Trophoblast cell (in vitro differentiated cells and primary cell): ENCODE data around the gene BCL10.

Experiments used
- DNase-seq, 2 donors: peaks; one replicate each; pipeline ENCODE4 v3.0.0-alpha.2; 2016
- H2AFZ ChIP-seq: 2 replicates; pipeline ENCODE4 v1.6.1; 2013; ENCODE audit warnings: low read length, moderate library complexity, mild to moderate bottlenecking; ENCODE audit not compliant: insufficient read depth, poor library complexity
- H2AK5ac ChIP-seq: 2 replicates; pipeline ENCODE4 v1.6.1; 2013; ENCODE audit warnings: mild to moderate bottlenecking, low read length
- H2BK120ac ChIP-seq: 2 replicates; pipeline ENCODE4 v1.6.1; 2013; ENCODE audit warnings: low read length, mild to moderate bottlenecking, moderate library complexity; ENCODE audit not compliant: insufficient read depth, poor library complexity
- H2BK12ac ChIP-seq: 2 replicates; pipeline ENCODE4 v1.6.1; 2013; ENCODE audit warnings: mild to moderate bottlenecking, low read length, moderate library complexity
- H2BK5ac ChIP-seq: 2 replicates; pipeline ENCODE4 v1.6.1; 2013; ENCODE audit warnings: low read length, low read depth, moderate library complexity, mild to moderate bottlenecking; ENCODE audit not compliant: poor library complexity
- H3K14ac ChIP-seq: 2 replicates; pipeline ENCODE4 v1.6.1; 2013; ENCODE audit warnings: mild to moderate bottlenecking, low read length
- H3K18ac ChIP-seq: 2 replicates; pipeline ENCODE4 v1.6.1; 2013; ENCODE audit warnings: mild to moderate bottlenecking, low read length
- H3K23ac ChIP-seq: 2 replicates; pipeline ENCODE4 v1.6.1; 2013; ENCODE audit warnings: low read length
- H3K27ac ChIP-seq: 2 replicates; pipeline ENCODE4 v1.5.1; 2013; ENCODE audit warnings: low read depth, mild to moderate bottlenecking, inconsistent platforms, low read length, moderate library complexity
- H3K27me3 ChIP-seq: 2 replicates; pipeline ENCODE4 v1.6.1; 2013; ENCODE audit warnings: inconsistent platforms, mild to moderate bottlenecking, low read length, moderate library complexity; ENCODE audit not compliant: insufficient read depth
- H3K36me3 ChIP-seq, 2 experiments: 1 replicate in 1 of 2; 2 replicates in 1 of 2; pipeline ENCODE4 v1.6.1; 2013; ENCODE audit warnings: low read length in 2 of 2, mild to moderate bottlenecking in 2 of 2, moderate library complexity in 1 of 2; ENCODE audit not compliant: insufficient read depth in 2 of 2, control insufficient read depth in 1 of 2
- H3K4ac ChIP-seq: 2 replicates; pipeline ENCODE4 v1.6.1; 2013; ENCODE audit warnings: low read depth, mild to moderate bottlenecking, low read length, moderate library complexity
- H3K4me1 ChIP-seq, 2 experiments: 1 replicate in 1 of 2; 2 replicates in 1 of 2; pipeline ENCODE4 v1.6.1; 2013; ENCODE audit warnings: low read length in 2 of 2, mild to moderate bottlenecking in 2 of 2, moderate library complexity in 1 of 2; ENCODE audit not compliant: insufficient read depth in 2 of 2, control insufficient read depth in 1 of 2
- H3K4me2 ChIP-seq: 2 replicates; pipeline ENCODE4 v1.6.1; 2013; ENCODE audit warnings: inconsistent platforms, mild to moderate bottlenecking, low read length, moderate library complexity
- H3K4me3 ChIP-seq: 2 replicates; pipeline ENCODE4 v1.5.1; 2013; ENCODE audit warnings: mild to moderate bottlenecking, low read depth, low read length, inconsistent platforms
- H3K79me1 ChIP-seq: one replicate; pipeline ENCODE4 v1.6.1; 2013; ENCODE audit warnings: low read length
- H3K79me2 ChIP-seq: 2 replicates; pipeline ENCODE4 v1.6.1; 2013; ENCODE audit warnings: low read length, mild to moderate bottlenecking; ENCODE audit not compliant: control insufficient read depth, insufficient read depth, poor library complexity
- H3K9ac ChIP-seq: 2 replicates; pipeline ENCODE4 v1.6.1; 2013; ENCODE audit warnings: mild to moderate bottlenecking, low read length
- H3K9me3 ChIP-seq: 2 replicates; pipeline ENCODE4 v1.6.1; 2013; ENCODE audit warnings: low read depth, mild to moderate bottlenecking, control low read depth, inconsistent platforms, low read length; ENCODE audit not compliant: insufficient read depth
- H4K12ac ChIP-seq: 2 replicates; pipeline ENCODE4 v1.6.1; 2013; ENCODE audit warnings: low read depth, mild to moderate bottlenecking, low read length, moderate library complexity
- H4K8ac ChIP-seq: 2 replicates; pipeline ENCODE4 v1.6.1; 2013; ENCODE audit warnings: low read depth, mild to moderate bottlenecking, low read length, moderate library complexity
- H4K91ac ChIP-seq: one replicate; pipeline ENCODE4 v1.6.1; 2013; ENCODE audit warnings: low read depth, mild to moderate bottlenecking, low read length, moderate library complexity
- WGBS: extraction: QIAGEN DNeasy Blood & Tissue Kit; methylation state at CpG from one replicate; pipeline ENCODE4 v1.1.7; 2013; ENCODE audit warnings: missing lambda C conversion rate; ENCODE audit not compliant: insufficient read length, insufficient coverage; ENCODE audit errors: extremely low coverage; 5-methylcytosine and 5-hydroxymethylcytosine counted together

The BCL10 gene

DNA sequence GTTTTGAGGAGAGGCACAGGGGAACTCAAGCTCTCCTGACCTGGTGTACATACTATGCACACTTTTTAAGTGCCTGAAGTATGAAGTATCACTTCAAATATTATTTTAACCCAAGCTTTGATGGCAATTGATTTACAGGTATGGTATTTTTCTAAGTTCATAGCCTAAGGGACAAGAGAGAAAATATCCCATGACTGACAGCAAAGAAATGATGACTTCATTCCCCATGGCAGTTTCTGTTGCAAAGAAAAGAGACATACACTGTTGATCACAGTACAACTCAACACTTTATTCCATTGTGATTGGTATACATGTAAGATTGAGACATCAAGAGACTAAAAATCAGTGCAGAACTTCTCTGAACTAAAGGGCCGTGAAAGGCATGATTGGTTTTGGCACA is 41.8 kb upstream of the BCL10 start:
- no peak overlapping the region for H3K27ac ChIP-seq
- H3K27me3 ChIP-seq = no peaks in the 10 kb centered on the region
- H4K91ac ChIP-seq = no peak overlapping the region
- no peak overlapping the region for H2AFZ ChIP-seq
- H3K9ac ChIP-seq = no peak overlapping the region
- no peaks in the 10 kb centered on the region for H3K9me3 ChIP-seq
- no peak overlapping the region for H2AK5ac ChIP-seq
- H3K14ac ChIP-seq = no peak overlapping the region
- H3K4ac ChIP-seq = no peak overlapping the region
- H3K79me2 ChIP-seq = no peaks in the 10 kb centered on the region
- H2BK120ac ChIP-seq = no peak overlapping the region
- H3K4me2 ChIP-seq = no peak overlapping the region
- H3K23ac ChIP-seq = no peak overlapping the region
- H4K12ac ChIP-seq = no peak overlapping the region
- no peaks in the 10 kb centered on the region for H3K79me1 ChIP-seq
- DNase-seq = peak; percentile 37 to 87
- no peak overlapping the region for H2BK12ac ChIP-seq
- H3K36me3 ChIP-seq = no peaks in the 10 kb centered on the region
- H2BK5ac ChIP-seq = no peak overlapping the region
- WGBS = no CpG with 5 or more reads among the region's 1 CpG
- no peak overlapping the region for H4K8ac ChIP-seq
- peaks cover 6 to 10% of the 10 kb centered on the region in 2 experiments for H3K4me1 ChIP-seq
- no peak overlapping the region for H3K4me3 ChIP-seq
- H3K18ac ChIP-seq = no peak overlapping the region

- Histone ChIP-seq H3K4me1 (peaks cover 6 to 10% of the 10 kb centered on the region in 2 experiments), H3K79me1 (no peaks in the 10 kb centered on the region), H2BK12ac (no peak overlapping the region), H2BK120ac (no peak overlapping the region), H3K36me3 (no peaks in the 10 kb centered on the region), H3K4me3 (no peak overlapping the region), H3K23ac (no peak overlapping the region), H3K9ac (no peak overlapping the region), H4K91ac (no peak overlapping the region), H2BK5ac (no peak overlapping the region), H3K18ac (no peak overlapping the region), H3K14ac (no peak overlapping the region), H3K79me2 (no peaks in the 10 kb centered on the region), H3K4me2 (no peak overlapping the region), H2AK5ac (no peak overlapping the region), H3K9me3 (no peaks in the 10 kb centered on the region), H3K27ac (no peak overlapping the region), H3K4ac (no peak overlapping the region), H4K12ac (no peak overlapping the region), H3K27me3 (no peaks in the 10 kb centered on the region), H4K8ac (no peak overlapping the region), H2AFZ (no peak overlapping the region)
- WGBS = no CpG with 5 or more reads among the region's 5 CpGs
- DNase-seq = no peak
These were observed 41.1 kb upstream of the BCL10 start for GRCh38 chr1:85317560-85317959.

- Histone ChIP-seq H3K9ac (no peak overlapping the region), H3K36me3 (no peaks in the 10 kb centered on the region), H2AFZ (no peak overlapping the region), H2BK5ac (no peak overlapping the region), H3K27me3 (no peaks in the 10 kb centered on the region), H2BK12ac (no peak overlapping the region), H3K9me3 (no peaks in the 10 kb centered on the region), H3K4ac (no peak overlapping the region), H2AK5ac (no peak overlapping the region), H3K18ac (no peak overlapping the region), H4K91ac (no peak overlapping the region), H3K27ac (no peak overlapping the region), H2BK120ac (no peak overlapping the region), H3K14ac (no peak overlapping the region), H3K4me1 (peaks cover 6 to 10% of the 10 kb centered on the region in 2 experiments), H4K8ac (no peak overlapping the region), H3K79me2 (no peaks in the 10 kb centered on the region), H3K79me1 (no peaks in the 10 kb centered on the region), H4K12ac (no peak overlapping the region), H3K4me3 (no peak overlapping the region), H3K23ac (no peak overlapping the region), H3K4me2 (no peak overlapping the region)
- WGBS = no CpG with 5 or more reads among the region's 2 CpGs
- DNase-seq = no peak
These were observed 39.9 kb upstream of the BCL10 start for GRCh38 chr1:85316321-85316720.

GRCh38 chr1:85315789-85316188 is 39.4 kb upstream of the BCL10 start:
- H3K27ac ChIP-seq = no peak overlapping the region

More at GRCh38 chr1:85315789-85316188, 39.4 kb upstream of the BCL10 start:
- H2BK12ac ChIP-seq = no peak overlapping the region
- no peak overlapping the region for H3K14ac ChIP-seq
- H4K8ac ChIP-seq = no peak overlapping the region
- no peaks in the 10 kb centered on the region for H3K27me3 ChIP-seq
- no peak overlapping the region for H2AFZ ChIP-seq
- no peak overlapping the region for H2BK120ac ChIP-seq
- H4K12ac ChIP-seq = no peak overlapping the region
- H3K4ac ChIP-seq = no peak overlapping the region
- peak; percentile 43 to 76 for DNase-seq
- no peaks in the 10 kb centered on the region for H3K79me1 ChIP-seq
- no peak overlapping the region for H3K23ac ChIP-seq
- H3K36me3 ChIP-seq = no peaks in the 10 kb centered on the region
- H3K9ac ChIP-seq = no peak overlapping the region
- H2AK5ac ChIP-seq = no peak overlapping the region
- H2BK5ac ChIP-seq = no peak overlapping the region
- H3K79me2 ChIP-seq = no peaks in the 10 kb centered on the region
- no peak overlapping the region for H4K91ac ChIP-seq
- H3K9me3 ChIP-seq = no peaks in the 10 kb centered on the region
- H3K4me3 ChIP-seq = no peak overlapping the region
- no peak overlapping the region for H3K18ac ChIP-seq
- no CpG with 5 or more reads among the region's 8 CpGs for WGBS
- no peak overlapping the region for H3K4me2 ChIP-seq
- H3K4me1 ChIP-seq = peaks cover 6 to 10% of the 10 kb centered on the region in 2 experiments
